GM23338 (cell line): Measurements from ENCODE around the gene GTF2E1. TPM values are rescaled to one million over a fixed set of nuclear protein-coding genes. Genes with fewer than 3 reads are reported as not detected.

ENCODE experiments used
- ATAC-seq: fragments of 200-7000 bp; cut with Tn5 transposase; 3 replicates; pipeline ENCODE4 v1.9.1; 2020
- DNase-seq: peaks from one replicate; pipeline ENCODE4 v3.0.0-alpha.2; 2015; ENCODE audit warnings: low spot score
- H2AFZ ChIP-seq: fragments of 200-600 bp; sonication (generic); 2 replicates; pipeline ENCODE4 v1.8.0; 2016; ENCODE audit warnings: antibody characterized with exemption, mild to moderate bottlenecking, moderate library complexity
- H3F3A ChIP-seq: fragments of 200-600 bp; sonication (generic); replicated peaks from 2 replicates; pipeline ENCODE4 v1.8.0; 2017; ENCODE audit warnings: antibody characterized with exemption, mixed run types, low read depth
- H3K27ac ChIP-seq: fragments of 200-600 bp; sonication (generic); 2 replicates; pipeline ENCODE4 v1.6.1; 2016; ENCODE audit warnings: low read depth
- H3K27me3 ChIP-seq: fragments of 200-600 bp; sonication (generic); 2 replicates; pipeline ENCODE4 v1.8.0; 2016; ENCODE audit warnings: mild to moderate bottlenecking, mixed run types, moderate library complexity; ENCODE audit not compliant: insufficient read depth
- H3K36me3 ChIP-seq: fragments of 200-600 bp; sonication (generic); 2 replicates; pipeline ENCODE4 v1.8.0; 2016; ENCODE audit warnings: mild to moderate bottlenecking; ENCODE audit not compliant: insufficient read depth
- H3K4me1 ChIP-seq: fragments of 200-600 bp; sonication (generic); 2 replicates; pipeline ENCODE4 v1.8.0; 2016; ENCODE audit warnings: mild to moderate bottlenecking, moderate library complexity; ENCODE audit not compliant: insufficient read depth
- H3K4me2 ChIP-seq: fragments of 200-600 bp; sonication (generic); 2 replicates; pipeline ENCODE4 v1.7.1; 2017; ENCODE audit warnings: mixed run types
- H3K4me3 ChIP-seq: fragments of 200-600 bp; sonication (generic); 2 replicates; pipeline ENCODE4 v1.6.1; 2016; ENCODE audit warnings: mixed run types
- H3K79me2 ChIP-seq: fragments of 200-600 bp; sonication (generic); replicated peaks from 2 replicates; pipeline ENCODE4 v1.8.0; 2017; ENCODE audit warnings: mild to moderate bottlenecking; ENCODE audit not compliant: insufficient read depth
- H3K9me2 ChIP-seq: fragments of 200-600 bp; sonication (generic); 2 replicates; pipeline ENCODE4 v1.8.0; 2017; ENCODE audit not compliant: insufficient read depth
- H4K20me1 ChIP-seq: fragments of 200-600 bp; sonication (generic); replicated peaks from 2 replicates; pipeline ENCODE4 v1.8.0; 2017; ENCODE audit warnings: mild to moderate bottlenecking; ENCODE audit not compliant: insufficient read depth
- H3K27ac Mint-ChIP-seq: 2 replicates; pipeline ENCODE4 v1.8.0; 2020; ENCODE audit warnings: inconsistent platforms, mild to moderate bottlenecking, moderate library complexity, mixed read lengths
- H3K27me3 Mint-ChIP-seq: 3 replicates; pipeline ENCODE4 v1.8.0; 2022; ENCODE audit warnings: low read depth, mild to moderate bottlenecking, moderate library complexity, mixed read lengths, inconsistent platforms; ENCODE audit not compliant: insufficient read depth, poor library complexity
- H3K36me3 Mint-ChIP-seq: 3 replicates; pipeline ENCODE4 v1.8.0; 2021; ENCODE audit warnings: low read depth, mild to moderate bottlenecking, inconsistent platforms, moderate library complexity, mixed read lengths
- H3K4me1 Mint-ChIP-seq: 3 replicates; pipeline ENCODE4 v1.8.0; 2020; ENCODE audit warnings: mild to moderate bottlenecking, inconsistent platforms, mixed read lengths
- H3K4me3 Mint-ChIP-seq: 3 replicates; pipeline ENCODE4 v1.8.0; 2021; ENCODE audit warnings: moderate library complexity, mild to moderate bottlenecking, inconsistent platforms, mixed read lengths
- H3K9me3 Mint-ChIP-seq: 3 replicates; pipeline ENCODE4 v1.8.0; 2020; ENCODE audit warnings: moderate library complexity, mild to moderate bottlenecking, inconsistent platforms, mixed read lengths
- ETS1 ChIP-seq: IDR thresholded peaks from 2 replicates; pipeline ENCODE4 v1.6.1; 2016; ENCODE audit warnings: antibody characterized with exemption
- JUNB ChIP-seq: IDR thresholded peaks from one replicate; pipeline ENCODE4 v1.6.1; 2016; ENCODE audit warnings: antibody characterized with exemption; ENCODE audit not compliant: unreplicated experiment
- NANOG ChIP-seq: IDR thresholded peaks from 2 replicates; pipeline ENCODE4 v1.6.1; 2016; ENCODE audit warnings: antibody characterized with exemption, borderline replicate concordance
- POLR2AphosphoS5 ChIP-seq: IDR thresholded peaks from 2 replicates; pipeline ENCODE4 v1.6.1; 2016; ENCODE audit warnings: antibody characterized with exemption, low read depth
- STAT1 ChIP-seq: IDR thresholded peaks from one replicate; pipeline ENCODE4 v1.6.1; 2016; ENCODE audit warnings: antibody characterized with exemption; ENCODE audit not compliant: unreplicated experiment
- ZNF331 ChIP-seq: fragments of 250-450 bp; sonication (Bioruptor Pico); IDR thresholded peaks from 2 replicates; pipeline ENCODE4 v1.5.0; 2020; ENCODE audit warnings: low read depth, mild to moderate bottlenecking, moderate library complexity
- polyA plus RNA-seq: library from polyadenylated mRNA; unstranded; fragments of >200 nt; fragmentation: Nextera tagmentation; extraction: Ambion mirVana; gene quantifications from 2 replicates; pipeline ENCODE4 v1.2.1, GENCODE V29; 2016
- total RNA-seq: library from RNA; depleted of rRNA; stranded (reverse); fragments of >200 nt; shearing (Covaris generic); gene quantifications from 2 replicates; pipeline ENCODE4 v1.2.3, GENCODE V29; 2014
- TF ChIP-seq, protein P1 (sequence below): fragments of 250-450 bp; sonication (Bioruptor Pico); IDR thresholded peaks from 2 replicates; pipeline ENCODE4 v1.5.0; 2020; ENCODE audit warnings: mild to moderate bottlenecking, moderate library complexity

Gene GTF2E1
- total and polyA plus RNA-seq, 2 experiments from 2014 or later = 24.3 to 69.0 TPM

- TF ChIP-seq, protein P1, sequence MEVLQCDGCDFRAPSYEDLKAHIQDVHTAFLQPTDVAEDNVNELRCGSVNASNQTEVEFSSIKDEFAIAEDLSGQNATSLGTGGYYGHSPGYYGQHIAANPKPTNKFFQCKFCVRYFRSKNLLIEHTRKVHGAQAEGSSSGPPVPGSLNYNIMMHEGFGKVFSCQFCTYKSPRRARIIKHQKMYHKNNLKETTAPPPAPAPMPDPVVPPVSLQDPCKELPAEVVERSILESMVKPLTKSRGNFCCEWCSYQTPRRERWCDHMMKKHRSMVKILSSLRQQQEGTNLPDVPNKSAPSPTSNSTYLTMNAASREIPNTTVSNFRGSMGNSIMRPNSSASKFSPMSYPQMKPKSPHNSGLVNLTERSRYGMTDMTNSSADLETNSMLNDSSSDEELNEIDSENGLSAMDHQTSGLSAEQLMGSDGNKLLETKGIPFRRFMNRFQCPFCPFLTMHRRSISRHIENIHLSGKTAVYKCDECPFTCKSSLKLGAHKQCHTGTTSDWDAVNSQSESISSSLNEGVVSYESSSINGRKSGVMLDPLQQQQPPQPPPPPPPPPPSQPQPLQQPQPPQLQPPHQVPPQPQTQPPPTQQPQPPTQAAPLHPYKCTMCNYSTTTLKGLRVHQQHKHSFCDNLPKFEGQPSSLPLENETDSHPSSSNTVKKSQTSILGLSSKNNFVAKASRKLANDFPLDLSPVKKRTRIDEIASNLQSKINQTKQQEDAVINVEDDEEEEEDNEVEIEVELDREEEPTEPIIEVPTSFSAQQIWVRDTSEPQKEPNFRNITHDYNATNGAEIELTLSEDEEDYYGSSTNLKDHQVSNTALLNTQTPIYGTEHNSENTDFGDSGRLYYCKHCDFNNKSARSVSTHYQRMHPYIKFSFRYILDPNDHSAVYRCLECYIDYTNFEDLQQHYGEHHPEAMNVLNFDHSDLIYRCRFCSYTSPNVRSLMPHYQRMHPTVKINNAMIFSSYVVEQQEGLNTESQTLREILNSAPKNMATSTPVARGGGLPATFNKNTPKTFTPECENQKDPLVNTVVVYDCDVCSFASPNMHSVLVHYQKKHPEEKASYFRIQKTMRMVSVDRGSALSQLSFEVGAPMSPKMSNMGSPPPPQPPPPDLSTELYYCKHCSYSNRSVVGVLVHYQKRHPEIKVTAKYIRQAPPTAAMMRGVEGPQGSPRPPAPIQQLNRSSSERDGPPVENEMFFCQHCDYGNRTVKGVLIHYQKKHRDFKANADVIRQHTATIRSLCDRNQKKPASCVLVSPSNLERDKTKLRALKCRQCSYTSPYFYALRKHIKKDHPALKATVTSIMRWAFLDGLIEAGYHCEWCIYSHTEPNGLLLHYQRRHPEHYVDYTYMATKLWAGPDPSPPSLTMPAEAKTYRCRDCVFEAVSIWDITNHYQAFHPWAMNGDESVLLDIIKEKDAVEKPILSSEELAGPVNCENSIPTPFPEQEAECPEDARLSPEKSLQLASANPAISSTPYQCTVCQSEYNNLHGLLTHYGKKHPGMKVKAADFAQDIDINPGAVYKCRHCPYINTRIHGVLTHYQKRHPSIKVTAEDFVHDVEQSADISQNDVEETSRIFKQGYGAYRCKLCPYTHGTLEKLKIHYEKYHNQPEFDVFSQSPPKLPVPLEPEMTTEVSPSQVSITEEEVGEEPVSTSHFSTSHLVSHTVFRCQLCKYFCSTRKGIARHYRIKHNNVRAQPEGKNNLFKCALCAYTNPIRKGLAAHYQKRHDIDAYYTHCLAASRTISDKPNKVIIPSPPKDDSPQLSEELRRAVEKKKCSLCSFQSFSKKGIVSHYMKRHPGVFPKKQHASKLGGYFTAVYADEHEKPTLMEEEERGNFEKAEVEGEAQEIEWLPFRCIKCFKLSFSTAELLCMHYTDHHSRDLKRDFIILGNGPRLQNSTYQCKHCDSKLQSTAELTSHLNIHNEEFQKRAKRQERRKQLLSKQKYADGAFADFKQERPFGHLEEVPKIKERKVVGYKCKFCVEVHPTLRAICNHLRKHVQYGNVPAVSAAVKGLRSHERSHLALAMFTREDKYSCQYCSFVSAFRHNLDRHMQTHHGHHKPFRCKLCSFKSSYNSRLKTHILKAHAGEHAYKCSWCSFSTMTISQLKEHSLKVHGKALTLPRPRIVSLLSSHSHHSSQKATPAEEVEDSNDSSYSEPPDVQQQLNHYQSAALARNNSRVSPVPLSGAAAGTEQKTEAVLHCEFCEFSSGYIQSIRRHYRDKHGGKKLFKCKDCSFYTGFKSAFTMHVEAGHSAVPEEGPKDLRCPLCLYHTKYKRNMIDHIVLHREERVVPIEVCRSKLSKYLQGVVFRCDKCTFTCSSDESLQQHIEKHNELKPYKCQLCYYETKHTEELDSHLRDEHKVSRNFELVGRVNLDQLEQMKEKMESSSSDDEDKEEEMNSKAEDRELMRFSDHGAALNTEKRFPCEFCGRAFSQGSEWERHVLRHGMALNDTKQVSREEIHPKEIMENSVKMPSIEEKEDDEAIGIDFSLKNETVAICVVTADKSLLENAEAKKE (CRISPR knock-in tag) = no peak
- no peak for TF ChIP-seq POLR2AphosphoS5
- TF ChIP-seq ETS1 = no peak
These were observed 49.4 kb downstream of the GTF2E1 start (continued) for GRCh38 chr3:120791913-120792312.

DNA sequence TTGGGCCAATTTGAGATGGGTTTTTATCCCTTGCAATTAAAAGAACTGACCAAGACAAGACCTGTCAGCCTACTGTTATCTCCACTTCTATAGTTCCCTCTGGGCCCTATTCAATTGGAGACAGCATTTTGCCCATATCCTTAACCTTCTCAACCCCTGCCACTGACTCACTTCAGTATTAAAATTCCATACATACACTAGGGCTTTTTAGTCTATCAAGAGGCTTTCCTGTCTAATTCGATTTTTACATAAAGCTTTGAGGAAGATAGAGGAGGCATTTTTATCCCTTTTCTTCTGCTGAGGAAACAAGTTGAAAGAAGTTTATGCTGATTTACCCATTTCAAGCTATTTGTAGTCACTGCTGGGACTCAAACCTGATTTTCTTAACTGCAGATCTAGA, 51.1 kb downstream of the GTF2E1 start:
- H3K9me3 Mint-ChIP-seq = no peaks in the 10 kb centered on the region
- H3K27ac ChIP-seq = no peak overlapping the region
- no peak overlapping the region for H3K4me3 ChIP-seq
- no peak for DNase-seq
- no peaks in the 10 kb centered on the region for H3K79me2 ChIP-seq
- peaks cover 23% of the 10 kb centered on the region for H3K4me1 ChIP-seq
- peaks cover 55% of the 10 kb centered on the region for H3K4me1 Mint-ChIP-seq
- no peaks in the 10 kb centered on the region for H3K27me3 ChIP-seq
- ATAC-seq = no peak
- H3K36me3 ChIP-seq = no peaks in the 10 kb centered on the region
- no peak overlapping the region for H2AFZ ChIP-seq
- no peak overlapping the region; the same call in 1 of the 2 replicates for H3K27ac Mint-ChIP-seq
- H3K27me3 Mint-ChIP-seq = no peaks in the 10 kb centered on the region
- H3K4me2 ChIP-seq = no peak overlapping the region
- no peaks in the 10 kb centered on the region for H3K36me3 Mint-ChIP-seq
- H3K4me3 Mint-ChIP-seq = no peak overlapping the region
- no peaks in the 10 kb centered on the region for H3F3A ChIP-seq
- no peaks in the 10 kb centered on the region for H4K20me1 ChIP-seq
- H3K9me2 ChIP-seq = peaks cover 3% of the 10 kb centered on the region
- no peak for TF ChIP-seq STAT1
- no peak for TF ChIP-seq ZNF331
- TF ChIP-seq, protein P1 (CRISPR knock-in tag) = no peak
- TF ChIP-seq NANOG = no peak
- no peak for TF ChIP-seq JUNB
